Measurements from ENCODE around the gene PRDM12.

DNA sequence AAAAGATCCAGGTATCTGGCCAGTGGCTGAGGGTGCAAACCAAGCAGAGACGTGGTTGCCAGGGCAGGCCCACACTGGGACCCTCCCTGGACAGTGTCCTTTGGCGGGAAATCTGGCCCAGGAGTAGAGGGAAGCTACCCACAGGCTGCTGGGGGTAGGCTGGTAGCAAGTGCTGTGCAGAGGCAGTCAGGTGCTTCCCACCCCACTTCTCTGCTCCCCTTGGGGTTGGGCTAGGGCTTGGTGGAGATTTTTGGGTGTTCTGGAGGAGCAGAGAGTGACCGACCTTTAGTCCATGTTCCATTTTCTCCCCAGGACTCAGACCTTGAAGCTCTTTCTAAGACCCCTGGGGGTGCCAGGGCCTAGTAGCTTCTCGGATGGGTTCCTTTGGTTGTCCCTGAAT lies 5.6 kb downstream of the PRDM12 start:
- TF ChIP-seq, protein P1, sequence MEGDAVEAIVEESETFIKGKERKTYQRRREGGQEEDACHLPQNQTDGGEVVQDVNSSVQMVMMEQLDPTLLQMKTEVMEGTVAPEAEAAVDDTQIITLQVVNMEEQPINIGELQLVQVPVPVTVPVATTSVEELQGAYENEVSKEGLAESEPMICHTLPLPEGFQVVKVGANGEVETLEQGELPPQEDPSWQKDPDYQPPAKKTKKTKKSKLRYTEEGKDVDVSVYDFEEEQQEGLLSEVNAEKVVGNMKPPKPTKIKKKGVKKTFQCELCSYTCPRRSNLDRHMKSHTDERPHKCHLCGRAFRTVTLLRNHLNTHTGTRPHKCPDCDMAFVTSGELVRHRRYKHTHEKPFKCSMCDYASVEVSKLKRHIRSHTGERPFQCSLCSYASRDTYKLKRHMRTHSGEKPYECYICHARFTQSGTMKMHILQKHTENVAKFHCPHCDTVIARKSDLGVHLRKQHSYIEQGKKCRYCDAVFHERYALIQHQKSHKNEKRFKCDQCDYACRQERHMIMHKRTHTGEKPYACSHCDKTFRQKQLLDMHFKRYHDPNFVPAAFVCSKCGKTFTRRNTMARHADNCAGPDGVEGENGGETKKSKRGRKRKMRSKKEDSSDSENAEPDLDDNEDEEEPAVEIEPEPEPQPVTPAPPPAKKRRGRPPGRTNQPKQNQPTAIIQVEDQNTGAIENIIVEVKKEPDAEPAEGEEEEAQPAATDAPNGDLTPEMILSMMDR (IDR thresholded peaks at IDR 0.05; ENCODE audit: low read depth, low read length), result no peak
- TF ChIP-seq, protein P2, sequence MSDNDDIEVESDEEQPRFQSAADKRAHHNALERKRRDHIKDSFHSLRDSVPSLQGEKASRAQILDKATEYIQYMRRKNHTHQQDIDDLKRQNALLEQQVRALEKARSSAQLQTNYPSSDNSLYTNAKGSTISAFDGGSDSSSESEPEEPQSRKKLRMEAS (IDR thresholded peaks at IDR 0.05; ENCODE audit: low read depth, low read length), result no peak
- TF ChIP-seq MYC (IDR thresholded peaks at IDR 0.05; ENCODE audit: low read depth, low read length), result no peak
- no peak for TF ChIP-seq POLR2A (IDR thresholded peaks at IDR 0.05; ENCODE audit: extremely low read depth, insufficient read length)

All from NB4 (cell line).